NCI-H748 treated with DMSO at 0.1 percent for 48 hours (cell line): ENCODE results near the gene STK26.
"Not testable (repeated sequence)": the region's sequence is repeated elsewhere in the genome, so short reads cannot be mapped to it uniquely, and the experiment has no call there.

ENCODE experiments used
- DNase-seq: peaks from one replicate; lab custom pipeline; 2025; lab: John Stamatoyannopoulos, UW

The STK26 gene

DNA sequence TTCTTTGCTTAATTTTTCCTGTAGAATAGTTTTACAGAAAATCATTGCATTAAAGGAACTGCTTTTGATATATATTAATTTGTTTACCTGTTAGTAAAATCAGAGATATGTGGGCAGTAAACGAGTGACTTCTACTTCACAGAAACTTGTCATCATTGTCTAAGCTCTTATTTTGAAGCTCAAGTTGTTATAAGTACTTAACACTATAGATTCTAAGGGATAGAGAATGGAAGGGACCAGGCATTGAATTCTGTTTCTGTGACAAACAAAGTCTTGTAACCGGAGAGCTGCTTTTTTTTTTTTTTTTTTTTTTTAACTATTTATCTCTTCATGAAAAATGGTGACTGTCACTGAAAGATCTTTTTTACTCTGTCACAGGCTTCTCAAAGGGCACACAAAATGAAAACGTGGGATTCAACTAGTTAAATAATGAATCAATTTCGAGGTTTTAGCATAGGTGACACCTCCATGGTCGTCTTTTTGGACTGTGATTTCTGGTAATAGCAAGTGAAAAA is 14.4 kb downstream of the STK26 start:
- no peak for DNase-seq

DNA sequence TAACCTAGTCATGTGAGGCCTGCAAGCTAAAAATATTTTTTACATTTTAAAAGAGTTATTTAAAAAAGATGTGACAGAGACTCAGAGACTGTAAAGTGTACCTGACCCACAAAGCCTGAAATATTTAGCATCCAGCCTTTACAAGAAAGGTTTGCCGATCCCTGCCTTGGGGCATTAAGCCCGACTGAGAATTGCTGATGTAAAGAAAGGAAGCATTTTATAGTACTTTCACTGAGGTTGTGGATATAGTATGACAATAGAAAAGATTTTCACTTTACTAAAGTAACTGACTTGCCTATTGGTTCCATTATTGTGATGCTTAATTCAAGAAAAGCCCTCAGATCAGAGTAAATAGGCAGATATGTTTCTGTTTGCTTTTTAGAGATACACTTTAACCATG is 17.0 kb downstream of the STK26 start:
- no peak for DNase-seq

- DNase-seq: no peak
These were observed 17.9 kb downstream of the STK26 start for GRCh38 chrX:132041015-132041414.

DNA sequence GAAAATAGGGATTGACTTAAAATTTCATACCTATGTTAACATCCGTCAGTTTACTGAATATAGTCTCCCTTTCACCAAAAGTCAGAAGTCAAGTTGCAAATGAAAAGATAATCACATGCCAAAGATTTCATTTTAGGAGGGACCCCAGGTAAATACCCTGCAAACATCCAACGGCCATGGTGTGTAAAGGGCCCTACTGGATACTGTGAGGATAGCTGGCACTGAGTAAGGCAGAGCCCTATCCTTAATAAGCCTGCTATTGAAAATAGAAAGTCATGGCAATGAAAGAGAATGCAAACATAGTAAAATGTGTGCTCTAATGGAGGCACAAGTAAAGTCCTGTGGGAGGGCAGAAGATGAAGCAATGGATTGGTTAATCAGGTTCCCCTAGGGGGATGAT is 20.9 kb downstream of the STK26 start:
- DNase-seq: no peak

DNA sequence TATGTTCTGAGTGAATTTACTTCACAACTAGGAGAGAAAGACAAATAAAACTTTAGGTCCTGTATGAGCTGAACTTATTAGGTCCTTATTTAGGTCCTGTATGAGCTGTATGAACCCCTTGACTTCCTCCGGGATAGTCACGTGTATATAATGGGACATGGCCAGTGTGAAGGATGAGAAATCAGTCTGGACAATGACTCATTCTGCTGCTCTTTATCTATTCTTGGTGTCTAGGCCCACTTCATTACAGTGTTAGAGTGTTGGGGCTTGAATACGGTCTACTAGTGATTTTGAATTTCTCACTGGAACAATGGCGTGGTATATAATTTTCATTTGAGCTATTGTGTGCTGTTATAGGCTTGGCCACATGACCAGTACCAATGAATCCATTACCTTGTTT is 21.9 kb downstream of the STK26 start:
- DNase-seq: no peak

GRCh38 chrX:132045456-132045855 is 22.4 kb downstream of the STK26 start:
- DNase-seq: no peak

- no peak for DNase-seq
These were observed 23.4 kb downstream of the STK26 start for GRCh38 chrX:132046533-132046932.

- DNase-seq: not testable (repeated sequence)
These were observed 28.7 kb downstream of the STK26 start for GRCh38 chrX:132051778-132052177.

- no peak for DNase-seq
These were observed 34.9 kb downstream of the STK26 start for GRCh38 chrX:132058050-132058449.

- DNase-seq: no peak
These were observed 35.9 kb downstream of the STK26 start for GRCh38 chrX:132058975-132059374.

DNA sequence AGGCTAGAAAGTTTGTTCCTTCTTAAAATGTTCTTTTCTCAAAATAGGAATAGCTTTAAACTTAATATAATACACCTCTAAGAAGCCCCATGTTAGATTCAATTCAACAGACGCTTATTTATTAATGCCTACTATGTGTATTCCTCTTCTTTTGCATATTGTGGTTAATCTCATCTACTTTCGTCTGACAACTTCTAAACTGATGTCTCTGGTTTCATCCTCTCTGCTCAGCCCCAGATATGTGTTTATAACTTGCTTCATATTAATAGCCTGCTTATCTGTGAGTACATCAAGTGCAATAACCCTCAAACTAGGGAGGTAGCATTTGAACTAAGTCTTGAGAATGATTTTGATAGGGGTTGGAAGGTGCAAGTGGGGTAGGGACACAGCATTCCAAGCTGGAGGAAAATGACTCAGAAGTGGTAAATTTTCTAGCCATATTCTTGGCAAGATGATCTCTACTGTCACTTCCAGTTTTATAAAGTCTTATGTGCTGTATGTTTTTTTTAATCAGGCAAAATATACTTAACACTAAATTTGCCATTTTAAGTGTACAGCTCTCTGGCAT is 37.0 kb downstream of the STK26 start:
- DNase-seq: no peak

DNA sequence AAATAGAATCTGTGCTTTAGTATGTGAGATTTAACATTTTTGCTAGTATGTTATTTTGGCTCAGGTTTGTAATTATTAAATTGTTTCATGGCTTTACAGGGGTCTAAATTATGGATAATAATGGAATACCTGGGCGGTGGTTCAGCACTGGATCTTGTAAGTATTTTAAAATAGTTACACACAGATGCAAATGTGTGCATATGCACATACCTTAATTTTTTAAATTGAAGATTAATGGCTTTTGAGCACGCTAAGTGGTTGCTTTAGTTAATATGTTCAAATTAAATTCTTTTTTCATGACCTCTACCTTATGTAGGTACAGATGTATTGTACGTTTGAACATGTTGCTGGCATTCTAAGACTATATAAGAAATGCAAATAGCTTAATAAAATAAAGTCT is 40.2 kb downstream of the STK26 start:
- no peak for DNase-seq

DNA sequence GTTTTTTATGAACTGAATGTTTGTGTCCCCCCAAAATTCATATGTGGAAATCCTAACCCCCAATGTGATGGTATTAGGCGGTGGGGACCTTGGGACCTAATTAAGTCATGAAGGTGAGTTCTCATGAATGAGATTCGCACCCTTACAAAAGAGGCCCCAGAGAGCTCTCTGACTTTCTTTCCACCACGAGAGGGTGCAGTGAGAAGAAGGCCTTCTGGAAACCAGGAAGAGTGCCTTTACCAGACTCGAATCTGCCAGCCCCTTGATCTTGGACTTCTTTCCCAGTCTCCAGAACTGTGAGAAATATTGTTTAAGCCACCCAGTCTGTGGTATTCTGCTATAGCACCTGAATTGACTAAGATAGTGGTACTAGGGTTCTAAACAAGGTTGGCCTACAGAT is 40.8 kb downstream of the STK26 start:
- no peak for DNase-seq

- no peak for DNase-seq
These were observed 45.3 kb downstream of the STK26 start for GRCh38 chrX:132068405-132068804.

DNA sequence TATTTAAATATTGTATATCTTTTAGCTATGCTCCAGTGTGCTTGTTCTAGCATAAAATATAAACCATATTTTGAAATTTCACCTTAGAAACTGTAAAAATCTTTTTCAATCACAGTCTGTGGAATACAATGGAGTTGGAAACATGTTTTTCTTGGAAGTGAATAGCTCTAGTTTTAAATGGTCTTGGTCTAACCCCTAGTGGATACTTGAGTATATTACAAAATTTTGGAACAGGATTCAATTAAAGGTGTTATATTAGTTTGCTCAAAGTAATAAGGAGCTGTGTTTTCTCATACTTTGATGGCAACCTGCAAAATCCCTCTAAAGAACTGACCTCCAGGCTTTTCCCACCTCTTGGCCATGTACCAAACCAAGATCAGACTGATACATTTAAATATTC is 48.2 kb downstream of the STK26 start:
- peak; percentile 3 for DNase-seq

- no peak for DNase-seq
These were observed 54.3 kb downstream of the STK26 start for GRCh38 chrX:132077414-132077813.

DNA sequence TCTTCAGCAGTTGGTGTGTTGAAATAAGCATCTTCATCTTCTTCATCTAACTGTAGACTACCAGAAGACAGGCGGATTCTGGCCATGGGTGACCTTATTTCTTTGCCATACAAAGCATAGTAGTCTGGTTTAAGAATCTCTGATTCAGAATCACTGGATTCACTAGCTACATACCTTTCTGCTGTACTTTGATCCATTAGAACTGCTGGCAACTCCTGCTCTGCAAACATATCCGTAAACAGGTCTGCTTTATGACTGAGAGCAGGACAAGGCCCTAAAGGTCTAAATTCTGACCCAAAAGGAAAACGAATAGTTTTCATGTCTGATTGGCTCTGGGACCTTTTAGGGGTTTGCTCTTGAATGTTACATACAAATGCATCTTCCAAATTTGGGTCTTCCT is 54.8 kb downstream of the STK26 start:
- no peak for DNase-seq

- no peak for DNase-seq
These were observed 62.7 kb downstream of the STK26 start for GRCh38 chrX:132085786-132086185.

DNA sequence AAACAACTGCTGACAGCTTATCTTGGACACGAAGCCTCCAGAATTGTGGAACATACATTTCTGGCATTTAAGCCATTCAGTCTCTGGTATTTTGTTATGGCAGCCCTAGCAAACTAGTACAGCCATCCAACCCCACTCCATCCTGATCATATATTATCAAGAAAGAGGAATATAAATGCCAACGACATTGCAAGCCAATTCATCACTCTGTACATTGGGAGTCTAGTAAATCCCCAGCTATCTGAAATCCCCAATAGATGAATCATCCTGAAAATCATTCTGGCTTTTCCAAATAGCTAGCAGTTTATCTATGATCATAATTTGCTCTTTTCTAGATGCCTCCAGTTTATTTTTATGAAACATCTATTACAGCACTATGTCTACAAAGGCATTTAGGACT is 63.6 kb downstream of the STK26 start:
- no peak for DNase-seq

- no peak for DNase-seq
These were observed 65.8 kb downstream of the STK26 start for GRCh38 chrX:132088864-132089263.

DNA sequence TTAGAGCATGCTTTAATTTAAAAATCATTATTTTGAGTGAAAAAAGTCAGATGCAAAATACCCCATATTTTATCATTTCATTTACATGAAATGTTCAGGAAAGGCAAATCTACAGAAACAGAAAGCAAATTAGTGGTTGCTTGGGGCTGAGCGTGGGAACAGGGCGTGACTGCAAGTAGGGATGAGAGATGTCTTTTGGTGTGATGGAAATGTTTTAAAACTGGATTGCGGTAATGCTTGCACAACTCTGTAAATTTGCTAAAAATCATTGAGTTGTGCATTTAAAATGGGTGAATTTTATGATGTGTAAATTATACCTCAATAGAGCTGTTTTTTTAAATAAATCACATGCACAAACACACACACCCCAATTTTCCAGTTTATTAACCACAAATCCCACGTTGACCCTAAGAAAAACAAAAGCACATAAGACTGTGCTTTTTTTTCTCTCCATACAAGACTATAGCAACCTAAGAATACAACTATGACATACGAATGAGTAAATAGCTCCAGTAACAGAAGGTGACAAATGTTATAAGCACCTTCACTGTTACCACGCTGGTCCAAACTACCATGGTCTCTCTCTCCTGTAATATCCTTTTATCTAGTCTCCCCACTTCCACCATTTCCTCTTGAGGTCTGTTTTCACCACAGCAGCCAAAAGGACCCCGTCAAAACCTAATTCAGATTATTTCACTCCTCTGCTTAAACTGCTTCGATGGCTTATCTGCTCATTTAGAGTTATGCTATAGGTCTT is 67.5 kb downstream of the STK26 start:
- no peak for DNase-seq

- DNase-seq: peak; percentile 42
These were observed 69.5 kb downstream of the STK26 start for GRCh38 chrX:132092439-132093065.

GRCh38 chrX:132093239-132093860 is 70.2 kb downstream of the STK26 start:
- DNase-seq: no peak
